GM19238 (cell line): ENCODE measurements around the gene TSEN15.

Source experiments
- DNase-seq: peaks from one replicate; pipeline ENCODE4 v3.0.0; 2011; ENCODE audit warnings: low spot score; ENCODE audit not compliant: insufficient read length

TSEN15 gene

DNA sequence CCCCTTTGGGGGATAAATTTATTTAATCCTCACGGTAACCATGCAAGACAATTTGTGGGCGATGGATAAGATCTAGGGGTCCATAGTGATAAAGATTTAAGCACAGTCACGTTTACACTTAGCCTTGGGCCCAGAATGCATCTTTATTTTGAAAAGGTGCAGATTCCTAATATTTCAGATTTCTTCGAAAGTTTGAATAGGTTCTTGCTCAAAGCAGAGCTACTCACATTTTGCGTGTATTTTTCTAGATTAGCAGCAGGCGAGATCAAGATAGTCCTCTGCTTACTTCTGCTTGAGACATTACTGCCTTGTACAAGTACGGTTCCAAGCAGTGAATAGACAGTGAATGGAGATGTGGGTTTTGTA lies 647 bp downstream of the TSEN15 start:
- DNase-seq: no peak

DNA sequence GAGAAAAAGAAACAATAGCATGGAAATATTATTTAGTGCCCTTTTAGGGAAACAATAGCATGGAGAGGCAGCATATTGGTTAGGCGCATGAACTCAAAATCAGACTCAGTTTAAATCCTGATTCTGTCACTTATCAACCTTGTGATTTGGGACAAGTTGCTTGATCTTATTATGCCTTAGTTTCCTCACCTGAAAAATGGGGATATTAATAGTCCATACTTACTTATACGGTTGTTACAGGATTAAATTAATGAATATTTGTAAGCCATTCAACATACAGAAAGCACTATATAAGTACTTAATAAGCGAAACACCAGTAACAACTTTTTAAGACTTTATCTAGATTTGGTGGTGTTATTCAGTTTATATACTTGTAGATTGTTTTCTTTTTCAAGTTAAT lies 1.2 kb downstream of the TSEN15 start:
- DNase-seq: no peak

DNA sequence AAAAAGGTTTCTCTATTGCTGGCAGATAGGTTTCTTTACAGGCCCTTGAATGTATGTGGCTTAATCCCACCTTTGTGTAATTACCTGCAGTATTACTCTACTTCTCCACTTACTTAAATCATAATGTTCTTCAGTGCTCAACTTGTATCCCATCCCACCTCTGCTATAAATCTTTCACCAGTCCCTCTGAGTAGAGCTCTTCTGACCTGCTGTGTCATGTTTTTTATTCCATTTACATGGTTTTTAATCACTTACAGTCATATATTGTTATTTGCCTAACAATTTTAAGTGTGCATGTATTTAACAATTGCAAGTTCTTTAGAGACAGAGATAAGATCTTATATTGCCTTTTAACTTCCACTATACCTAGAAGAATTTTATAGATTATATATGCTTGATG lies 2.4 kb downstream of the TSEN15 start:
- no peak for DNase-seq

DNA sequence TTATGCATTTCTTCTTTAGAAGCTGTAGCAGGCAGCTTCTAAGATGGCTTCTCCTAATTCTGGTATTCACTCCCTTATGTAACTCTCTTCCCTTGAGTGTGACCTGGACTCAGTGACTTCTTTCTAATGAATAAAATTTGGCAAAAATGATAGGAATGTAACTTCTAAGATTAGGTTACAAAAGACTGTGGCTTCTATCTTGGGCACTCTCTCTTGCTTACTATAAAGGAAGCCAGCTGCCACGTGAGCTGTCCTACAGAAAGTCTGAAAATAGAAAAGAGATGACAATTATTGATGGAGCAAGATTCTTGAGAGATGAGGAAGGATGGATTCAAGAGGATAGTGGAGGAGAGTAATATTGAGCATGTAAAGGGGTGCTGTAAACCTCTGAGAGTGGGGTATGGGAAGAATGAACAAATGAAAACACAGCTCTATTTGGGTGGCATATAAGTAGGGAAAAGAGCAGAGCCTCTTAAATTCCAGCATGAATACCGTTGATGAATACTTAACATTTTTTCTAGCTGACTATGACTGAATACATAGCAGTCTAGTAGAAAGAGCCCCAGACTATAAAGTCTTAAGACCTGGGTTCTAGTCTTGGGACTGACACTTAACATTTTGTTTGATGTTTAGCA lies 5.5 kb downstream of the TSEN15 start:
- no peak for DNase-seq

DNA sequence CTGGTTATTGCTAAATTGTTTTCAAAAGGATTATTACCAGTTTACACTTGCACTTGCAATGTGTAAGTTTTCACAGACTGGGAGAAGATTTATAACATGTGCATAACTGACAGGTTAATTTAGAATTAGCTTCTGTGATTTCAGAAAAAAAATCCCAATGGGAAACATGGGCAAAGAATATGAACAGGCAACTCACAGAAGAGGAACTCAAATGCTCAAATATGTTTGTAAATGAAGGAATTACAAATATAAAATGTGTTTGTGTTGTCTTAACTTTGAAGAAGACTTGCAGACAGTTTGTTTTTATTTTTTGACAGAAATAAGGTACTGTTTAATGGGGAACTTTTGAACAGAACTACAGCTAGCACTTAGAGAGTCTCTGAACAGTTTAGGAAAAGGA lies 8.4 kb downstream of the TSEN15 start:
- DNase-seq: no peak

DNA sequence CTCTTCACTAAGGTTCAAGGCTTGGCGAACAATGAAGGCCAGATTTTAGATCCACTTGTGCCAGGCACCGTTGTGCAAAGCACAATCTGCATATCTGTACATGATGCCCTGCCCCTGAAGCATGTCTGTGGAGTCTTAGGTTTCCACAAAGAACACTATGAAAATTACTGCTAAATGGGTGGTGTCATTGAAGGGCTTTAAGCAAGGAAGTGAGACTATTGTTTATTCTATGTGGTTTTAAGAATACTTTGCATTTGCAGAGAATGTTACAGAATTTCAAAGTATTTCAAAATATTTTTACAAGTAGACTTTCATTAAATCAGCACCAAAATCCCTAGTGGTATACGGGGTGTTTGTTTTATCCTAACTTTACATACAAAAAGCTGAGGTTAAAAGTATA lies 8.8 kb downstream of the TSEN15 start:
- DNase-seq: no peak

DNA sequence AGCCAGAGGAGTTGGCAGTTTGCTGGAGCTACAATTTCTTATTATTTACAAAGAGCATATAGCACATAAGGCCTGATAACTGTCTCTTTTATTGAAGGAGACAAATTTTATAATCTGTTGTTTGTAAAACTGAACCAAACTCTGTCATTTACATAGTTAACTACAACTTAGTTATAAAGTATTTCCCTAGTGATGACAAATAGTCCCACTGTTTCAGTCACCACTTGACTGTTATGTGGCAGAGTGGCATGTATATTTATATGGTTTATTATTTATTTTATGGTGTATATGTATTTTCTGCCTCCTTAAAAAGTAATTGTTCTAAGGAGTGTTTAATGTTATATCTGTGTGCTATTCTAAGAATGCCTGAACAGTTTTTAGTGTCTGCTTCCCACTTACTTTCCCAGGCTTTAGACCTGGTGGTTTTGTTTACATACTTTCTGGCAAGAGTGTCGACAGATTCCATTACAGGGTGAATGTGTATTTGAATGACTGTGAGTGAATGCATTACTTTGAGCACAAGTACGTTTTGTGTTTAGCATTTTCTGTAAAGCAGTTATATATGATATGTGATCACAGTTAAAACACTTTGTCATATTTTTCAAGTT lies 10.0 kb downstream of the TSEN15 start:
- DNase-seq: no peak

DNA sequence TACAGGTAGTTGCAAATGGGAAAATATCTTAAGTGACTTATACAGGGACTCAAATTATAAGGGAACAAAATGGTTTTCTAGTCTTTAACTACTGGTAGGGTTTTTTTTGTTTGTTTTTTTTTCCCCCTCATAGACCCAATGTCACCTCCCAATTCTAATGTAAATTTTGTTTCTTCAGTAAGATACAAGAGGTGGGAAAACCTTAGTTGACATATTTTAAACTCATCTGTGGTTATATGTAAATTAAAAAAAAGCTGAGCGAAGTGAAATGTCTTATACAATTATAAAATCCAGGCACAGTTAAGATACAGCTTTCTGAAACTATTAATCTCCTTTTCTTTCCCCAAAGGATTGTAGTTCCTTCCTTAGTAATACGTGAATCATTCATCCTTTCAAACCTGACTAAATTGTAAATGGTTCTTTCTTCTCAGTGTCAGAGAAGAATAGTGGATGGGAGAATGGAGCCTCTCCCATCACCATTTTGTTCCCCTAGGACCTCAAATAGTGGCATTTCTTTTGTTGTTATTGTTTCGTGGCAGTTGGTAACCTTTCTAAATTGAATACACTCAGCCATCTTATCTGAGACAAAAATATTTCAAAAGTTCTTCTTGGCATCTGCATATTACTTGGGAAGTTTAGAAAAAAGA lies 11.2 kb downstream of the TSEN15 start:
- no peak for DNase-seq

DNA sequence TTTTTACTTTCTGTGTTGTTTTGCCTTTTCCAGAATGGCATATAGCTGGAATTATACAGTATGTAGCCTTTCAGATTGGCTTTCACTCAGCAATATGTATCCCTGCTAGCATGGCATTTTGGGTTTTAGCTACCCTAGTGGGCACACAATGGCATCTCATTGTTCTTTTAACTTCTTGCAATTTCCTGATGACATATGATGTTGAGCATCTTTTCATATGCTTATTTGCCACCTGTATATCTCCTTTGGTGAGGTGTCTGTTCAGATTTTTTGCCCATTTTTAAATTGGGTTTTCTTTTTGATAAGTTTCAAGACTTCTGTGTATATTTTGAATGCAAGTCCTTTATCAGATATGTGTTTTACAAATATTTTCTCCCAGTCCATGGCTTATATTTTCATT lies 14.0 kb downstream of the TSEN15 start:
- DNase-seq: no peak

DNA sequence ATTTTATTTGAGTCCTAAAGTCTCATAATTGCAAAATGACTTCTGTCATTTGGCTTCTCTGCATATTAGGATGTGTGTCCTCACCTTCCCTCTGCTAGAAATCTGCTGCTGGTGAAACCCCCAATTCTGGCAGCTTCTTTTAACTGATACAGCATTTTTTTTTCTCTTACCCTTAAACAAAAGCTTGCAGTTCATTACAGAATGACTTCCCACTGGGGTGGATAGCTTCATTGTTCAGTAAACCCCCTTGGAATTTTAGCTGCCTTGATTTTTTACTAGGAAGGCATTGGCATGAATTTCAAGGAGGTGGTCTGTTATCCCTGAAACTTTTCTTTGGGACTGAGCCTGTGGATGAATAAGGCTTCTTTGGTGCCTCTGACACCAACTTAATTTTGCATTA lies 16.8 kb downstream of the TSEN15 start:
- DNase-seq: no peak

DNA sequence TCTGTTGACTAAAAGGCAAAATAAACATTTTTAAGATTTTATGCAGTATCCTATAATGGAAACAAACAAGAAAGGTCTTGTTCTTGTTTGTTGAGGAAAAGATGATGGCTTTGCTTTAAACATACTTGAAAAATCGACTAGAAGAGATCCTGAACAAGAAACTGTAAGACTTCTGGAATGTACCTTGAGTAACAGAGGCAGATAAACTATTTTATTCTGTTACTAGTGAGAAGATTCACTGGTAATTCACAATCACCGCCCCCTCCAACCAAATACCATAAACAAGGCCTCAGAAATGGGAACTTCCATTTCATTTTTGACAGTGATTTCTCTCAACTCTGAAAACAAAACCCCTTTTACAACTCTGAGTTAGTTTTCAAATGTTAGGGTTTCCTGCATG lies 18.1 kb downstream of the TSEN15 start:
- no peak for DNase-seq

DNA sequence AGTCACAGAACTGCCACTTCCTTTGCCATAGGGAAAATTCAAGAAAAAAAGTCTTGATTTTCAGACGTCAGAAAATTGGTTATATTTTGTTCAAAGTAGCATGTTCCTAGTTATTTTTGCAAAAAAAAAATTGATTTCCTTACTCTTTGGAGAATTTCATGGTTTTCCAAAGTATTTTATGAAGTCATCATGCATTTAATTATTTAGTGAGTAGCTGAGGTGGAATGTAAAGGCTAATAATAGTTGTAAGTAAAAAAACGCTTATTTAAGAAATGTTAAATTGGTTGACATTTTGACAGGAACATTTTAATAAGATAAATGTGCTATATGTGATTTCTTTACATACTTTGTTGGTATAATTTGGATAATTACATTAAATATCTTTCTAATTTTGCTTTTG lies 20.8 kb downstream of the TSEN15 start:
- no peak for DNase-seq

DNA sequence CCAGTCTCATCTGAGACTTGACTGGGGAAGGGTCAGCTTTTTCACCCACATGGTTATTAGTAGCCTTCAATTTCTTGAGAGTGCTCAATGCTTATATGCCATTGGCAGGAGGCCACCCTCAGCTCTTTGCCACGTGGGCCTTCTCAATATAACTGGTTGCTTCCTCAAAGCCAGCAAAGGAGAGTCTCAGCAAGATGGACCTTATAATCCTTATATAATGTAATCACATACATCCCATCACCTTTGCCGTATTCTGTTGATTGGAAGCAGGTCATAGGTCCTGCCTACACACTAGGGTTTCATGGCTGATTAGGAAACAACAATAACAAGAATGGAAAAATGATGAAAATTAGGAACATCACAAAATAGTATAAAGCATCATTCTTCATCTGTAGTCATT lies 22.9 kb downstream of the TSEN15 start:
- no peak for DNase-seq

DNA sequence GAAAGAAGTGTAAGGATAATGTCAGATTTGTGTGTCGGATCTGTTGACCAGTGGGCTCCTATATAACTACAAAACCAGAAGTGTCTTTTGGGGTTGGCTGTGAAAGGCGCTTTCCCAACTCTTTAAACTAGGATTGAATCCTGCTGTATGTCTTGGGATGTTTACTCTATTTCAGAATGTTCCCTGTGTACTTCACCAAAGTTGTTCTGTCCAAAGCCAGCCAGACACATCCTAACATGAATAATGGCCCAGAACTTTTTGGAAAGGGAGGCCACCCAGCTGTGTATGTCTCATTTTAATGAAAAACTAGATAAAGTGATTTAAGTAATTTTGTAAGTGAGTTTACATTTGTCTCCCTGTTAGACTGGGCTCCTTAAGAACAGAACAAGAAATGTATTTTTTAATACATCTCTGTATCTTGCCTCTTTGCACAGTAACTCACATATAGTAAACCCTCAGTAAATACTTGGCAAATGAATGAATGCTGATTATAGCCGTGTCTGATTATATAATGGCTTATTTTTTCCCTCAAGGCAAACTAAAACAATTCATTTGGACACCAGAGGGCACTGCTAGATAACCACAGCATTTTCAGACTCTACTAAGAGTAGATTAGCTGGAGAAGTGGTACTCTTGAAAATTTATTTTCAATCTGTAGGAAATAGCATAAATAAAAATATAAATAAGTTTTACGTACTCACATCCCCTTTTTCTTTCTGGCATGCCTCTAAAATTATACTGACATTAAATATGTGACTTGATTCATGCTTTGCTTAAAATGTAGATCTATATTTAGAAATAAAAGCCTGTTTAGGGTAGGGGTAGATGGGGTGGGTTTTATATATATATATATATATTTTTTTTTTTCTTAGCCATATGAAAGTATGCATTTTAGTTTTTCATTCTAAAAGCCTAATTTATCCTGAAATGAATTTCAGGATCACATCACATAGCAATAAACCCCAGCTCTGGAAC lies 23.8 kb downstream of the TSEN15 start:
- DNase-seq: no peak

DNA sequence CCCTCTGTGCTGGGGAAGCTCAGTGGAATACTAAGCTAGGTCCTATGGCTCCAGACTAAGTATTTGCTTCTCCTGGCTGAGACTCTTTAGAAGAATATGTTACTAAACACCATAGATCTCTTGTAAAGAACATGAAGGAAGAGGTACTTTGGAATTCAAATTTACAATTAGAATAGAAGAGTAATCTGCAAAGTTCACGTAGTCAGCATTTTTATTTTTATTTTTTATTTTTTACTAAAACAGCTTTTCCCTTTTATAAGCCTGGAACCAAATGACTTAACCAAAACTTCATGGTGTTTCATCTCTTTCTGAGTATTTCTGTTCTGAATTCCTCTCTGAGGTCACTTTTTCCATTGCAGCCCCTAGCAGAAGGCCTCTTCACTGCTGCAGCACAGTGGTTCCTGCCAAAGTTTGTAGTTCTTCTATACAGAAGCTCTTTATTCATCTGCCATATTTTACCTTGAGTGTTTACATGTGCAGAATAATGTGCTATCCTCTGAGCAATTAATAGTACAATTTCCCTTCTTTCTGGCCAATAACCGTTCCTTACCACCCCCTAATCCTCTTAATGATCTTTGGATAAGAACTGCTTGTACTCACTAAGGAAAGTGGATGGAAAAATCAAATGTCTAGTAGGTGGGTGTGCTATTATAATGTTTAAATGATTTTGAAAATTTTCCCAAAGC lies 27.2 kb downstream of the TSEN15 start:
- no peak for DNase-seq

DNA sequence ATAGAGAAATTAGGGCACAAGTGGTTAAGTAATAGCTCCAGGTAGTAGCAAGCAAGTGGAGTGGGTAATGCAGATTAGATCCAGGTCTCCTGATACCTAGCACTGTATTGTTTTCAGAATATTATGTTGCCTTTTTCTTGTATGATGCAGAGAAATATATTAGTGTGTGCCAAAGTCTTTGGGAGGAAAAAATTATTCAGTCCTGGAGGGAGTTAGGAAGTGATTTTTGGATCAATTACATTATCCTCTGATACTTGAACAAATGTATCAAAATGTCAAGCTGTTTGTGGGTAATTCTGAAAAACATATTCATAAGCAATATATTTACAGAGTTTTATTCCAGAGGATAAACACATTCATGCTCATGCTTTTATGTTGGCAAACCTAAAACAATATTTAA lies 28.8 kb downstream of the TSEN15 start:
- DNase-seq: no peak

DNA sequence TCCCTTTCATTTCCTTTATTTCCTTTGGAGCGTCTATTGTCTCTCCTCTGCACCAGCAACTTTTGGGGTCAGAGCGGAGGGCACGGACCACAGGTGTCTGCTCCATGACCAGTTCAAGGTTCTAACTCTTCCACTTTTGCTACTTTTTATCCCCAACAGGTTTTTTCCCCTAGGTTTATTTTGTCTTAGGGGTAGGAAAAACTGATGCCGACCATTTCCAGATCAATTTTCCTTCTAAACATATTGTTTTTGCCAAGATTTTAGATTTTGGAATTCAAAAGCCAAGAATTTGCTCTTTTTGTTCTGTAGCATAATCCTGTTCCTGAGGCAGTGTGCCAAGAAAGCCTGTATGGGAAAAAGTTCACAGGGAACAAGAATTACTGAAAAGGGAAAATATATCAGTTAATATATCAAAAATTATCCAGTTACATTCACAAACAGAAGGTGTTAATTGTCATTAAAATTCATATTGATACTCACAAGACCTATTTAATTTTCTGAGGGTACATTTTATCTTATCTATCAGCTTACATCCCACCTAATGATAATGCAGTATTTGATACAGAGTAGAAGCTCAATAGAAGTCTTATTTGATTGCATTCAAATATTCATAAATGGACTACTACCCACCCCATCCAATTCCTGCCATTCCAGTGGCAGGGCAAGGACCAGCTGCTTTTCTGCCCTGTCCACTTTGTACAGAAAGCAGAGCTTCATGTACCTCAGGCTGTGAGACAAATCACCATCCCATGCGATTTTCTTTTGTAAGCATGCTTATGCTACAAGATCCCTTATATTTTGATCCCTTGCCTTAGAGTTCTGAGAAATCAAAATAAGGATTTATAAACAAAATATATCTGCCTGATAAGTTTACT lies 31.2 kb downstream of the TSEN15 start:
- no peak for DNase-seq

DNA sequence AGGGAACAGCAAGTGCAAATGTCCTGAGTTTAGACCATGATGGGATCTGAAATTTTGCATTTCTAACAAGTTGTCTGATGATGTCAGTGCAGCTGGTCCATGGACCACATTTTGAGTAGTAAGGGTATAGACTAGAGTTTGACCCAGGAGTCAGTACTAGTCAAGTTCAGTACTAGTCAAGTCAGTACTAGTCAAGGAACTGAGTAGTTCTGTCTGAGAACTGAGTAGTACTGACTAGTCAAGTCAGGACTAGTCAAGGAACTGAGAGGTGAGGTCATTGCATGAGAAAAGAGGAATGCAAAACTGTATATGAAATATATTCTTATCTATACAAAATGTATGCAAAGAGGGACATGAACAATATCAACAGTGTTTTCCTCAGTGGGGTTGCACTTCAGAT lies 34.1 kb downstream of the TSEN15 start:
- no peak for DNase-seq

DNA sequence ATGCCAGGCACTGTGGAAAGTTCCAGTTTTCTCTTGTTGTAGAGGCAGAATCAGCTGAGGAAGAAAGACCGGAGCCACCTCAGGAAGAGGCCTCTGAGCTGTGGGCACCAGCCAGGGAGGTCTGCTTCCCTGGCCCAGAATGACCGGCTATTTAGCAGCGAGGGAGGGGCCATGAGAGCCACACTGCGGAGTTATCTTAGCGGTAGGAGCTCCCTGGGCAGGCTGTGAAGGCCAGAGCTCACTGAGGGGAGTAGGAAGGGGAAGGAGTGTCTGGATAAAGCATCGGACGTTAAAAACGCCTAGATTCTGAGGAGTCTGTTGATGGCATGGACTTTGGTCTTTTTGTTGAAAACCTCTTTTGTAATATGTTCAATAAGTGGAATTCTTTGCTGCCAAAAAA lies 36.5 kb downstream of the TSEN15 start:
- no peak for DNase-seq

DNA sequence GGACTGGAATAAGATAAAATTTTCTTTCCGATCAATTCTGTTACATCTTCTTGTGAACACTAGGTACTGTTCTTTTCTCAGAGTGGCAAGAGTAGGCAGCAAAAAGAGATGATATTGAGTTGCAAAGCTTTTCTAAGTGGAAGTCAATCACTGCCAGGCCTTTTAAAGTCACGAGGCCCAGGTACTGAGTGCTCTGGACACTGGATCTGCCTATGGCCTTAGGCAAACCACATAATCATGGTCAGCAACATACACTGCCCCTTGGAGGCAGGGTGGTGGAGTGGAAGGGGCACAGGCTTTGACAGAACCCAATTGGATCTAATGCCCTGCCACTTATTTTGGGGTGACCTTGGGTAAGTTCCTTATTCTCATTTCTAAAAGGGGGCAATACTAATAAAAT lies 41.5 kb downstream of the TSEN15 start:
- no peak for DNase-seq

DNA sequence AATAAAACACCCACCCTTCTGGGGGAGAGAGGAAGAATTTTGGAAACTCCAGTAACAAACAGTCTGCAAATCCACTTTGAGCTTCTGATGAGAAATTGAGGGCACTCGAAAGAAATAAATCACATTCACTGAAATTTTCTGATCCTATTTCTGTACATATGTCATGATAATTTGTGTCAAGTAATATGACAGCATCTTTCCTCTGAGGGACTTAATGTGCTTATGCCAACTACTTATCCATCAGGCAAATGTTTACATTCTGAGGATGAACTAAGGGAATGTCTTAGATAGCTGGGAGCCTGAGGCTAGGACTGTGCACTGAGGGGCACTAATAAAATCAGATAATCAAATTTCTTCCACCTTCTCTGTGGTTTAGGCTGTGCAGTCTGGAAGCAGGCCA lies 44.5 kb downstream of the TSEN15 start:
- no peak for DNase-seq
